BLaER1 (cell line): ENCODE results near the gene KRTAP27-1.

ENCODE experiments used
- H3K27ac ChIP-seq: shearing (Covaris generic); formaldehyde crosslinking; 2 replicates; pipeline ENCODE4 v1.8.1; 2022
- H3K27me3 ChIP-seq: shearing (Covaris generic); formaldehyde crosslinking; 2 replicates; pipeline ENCODE4 v1.8.1; 2022
- H3K36me3 ChIP-seq: shearing (Covaris generic); formaldehyde crosslinking; 2 replicates; pipeline ENCODE4 v1.8.1; 2022
- H3K4me1 ChIP-seq: shearing (Covaris generic); formaldehyde crosslinking; 2 replicates; pipeline ENCODE4 v1.8.1; 2022
- H3K4me2 ChIP-seq: shearing (Covaris generic); formaldehyde crosslinking; 2 replicates; pipeline ENCODE4 v1.8.1; 2022
- H3K4me3 ChIP-seq: shearing (Covaris generic); formaldehyde crosslinking; 2 replicates; pipeline ENCODE4 v1.8.1; 2022
- H3K9ac ChIP-seq: shearing (Covaris generic); formaldehyde crosslinking; 2 replicates; pipeline ENCODE4 v1.8.1; 2022
- H3K9me3 ChIP-seq: shearing (Covaris generic); formaldehyde crosslinking; 2 replicates; pipeline ENCODE4 v1.8.1; 2022
- H4K20me1 ChIP-seq: shearing (Covaris generic); formaldehyde crosslinking; 2 replicates; pipeline ENCODE4 v1.8.1; 2022
- Cebpa-rat ChIP-seq: shearing (Covaris generic); IDR thresholded peaks from 2 replicates; pipeline ENCODE4 v1.8.1; 2022

KRTAP27-1 gene

GRCh38 chr21:30340714-30341573 lies 3.5 kb upstream of the KRTAP27-1 start:
- H3K4me2 ChIP-seq = no peak overlapping the region
- H3K9ac ChIP-seq = no peak overlapping the region
- no peaks in the 10 kb centered on the region for H4K20me1 ChIP-seq
- H3K9me3 ChIP-seq = peaks cover 15% of the 10 kb centered on the region
- H3K4me3 ChIP-seq = no peak overlapping the region
- no peaks in the 10 kb centered on the region for H3K27me3 ChIP-seq
- no peaks in the 10 kb centered on the region for H3K4me1 ChIP-seq
- H3K27ac ChIP-seq = no peak overlapping the region
- H3K36me3 ChIP-seq = no peaks in the 10 kb centered on the region
- TF ChIP-seq Cebpa-rat = no peak

GRCh38 chr21:30338717-30339116 lies 1.2 kb upstream of the KRTAP27-1 start:
- Histone ChIP-seq H3K4me3 (no peak overlapping the region), H4K20me1 (no peaks in the 10 kb centered on the region), H3K4me1 (no peaks in the 10 kb centered on the region), H3K9me3 (no peaks in the 10 kb centered on the region), H3K27ac (no peak overlapping the region), H3K27me3 (no peaks in the 10 kb centered on the region), H3K4me2 (no peak overlapping the region), H3K9ac (no peak overlapping the region), H3K36me3 (no peaks in the 10 kb centered on the region)
- TF ChIP-seq Cebpa-rat = no peak

GRCh38 chr21:30337772-30338171 lies 278 bp upstream of the KRTAP27-1 start:
- Histone ChIP-seq H3K27ac (no peak overlapping the region), H3K9ac (no peak overlapping the region), H3K4me2 (no peak overlapping the region), H3K4me1 (no peaks in the 10 kb centered on the region), H3K9me3 (no peaks in the 10 kb centered on the region), H3K27me3 (no peaks in the 10 kb centered on the region), H3K4me3 (no peak overlapping the region), H4K20me1 (no peaks in the 10 kb centered on the region), H3K36me3 (no peaks in the 10 kb centered on the region)
- no peak for TF ChIP-seq Cebpa-rat

- H3K36me3 ChIP-seq = no peaks in the 10 kb centered on the region
- H3K4me2 ChIP-seq = no peak overlapping the region
- no peak for TF ChIP-seq Cebpa-rat
- no peak overlapping the region for H3K9ac ChIP-seq
- H3K27me3 ChIP-seq = no peaks in the 10 kb centered on the region
- no peaks in the 10 kb centered on the region for H3K4me1 ChIP-seq
- no peak overlapping the region for H3K27ac ChIP-seq
- no peak overlapping the region for H3K4me3 ChIP-seq
- H3K9me3 ChIP-seq = no peaks in the 10 kb centered on the region
- H4K20me1 ChIP-seq = no peaks in the 10 kb centered on the region
These were observed 898 bp downstream of the KRTAP27-1 start for GRCh38 chr21:30336596-30336995.

GRCh38 chr21:30333736-30334135 lies 3.8 kb downstream of the KRTAP27-1 start:
- H3K36me3 ChIP-seq = no peaks in the 10 kb centered on the region
- no peak overlapping the region for H3K9ac ChIP-seq
- H3K4me3 ChIP-seq = no peak overlapping the region
- no peaks in the 10 kb centered on the region for H3K4me1 ChIP-seq
- no peak overlapping the region for H3K4me2 ChIP-seq
- no peaks in the 10 kb centered on the region for H4K20me1 ChIP-seq
- no peak for TF ChIP-seq Cebpa-rat
- H3K9me3 ChIP-seq = no peaks in the 10 kb centered on the region
- no peaks in the 10 kb centered on the region for H3K27me3 ChIP-seq
- H3K27ac ChIP-seq = no peak overlapping the region

GRCh38 chr21:30332681-30333080 lies 4.8 kb downstream of the KRTAP27-1 start:
- TF ChIP-seq Cebpa-rat = no peak
- Histone ChIP-seq H3K4me2 (no peak overlapping the region), H3K4me1 (no peaks in the 10 kb centered on the region), H3K36me3 (no peaks in the 10 kb centered on the region), H3K9ac (no peak overlapping the region), H3K4me3 (no peak overlapping the region), H3K9me3 (no peaks in the 10 kb centered on the region), H4K20me1 (no peaks in the 10 kb centered on the region), H3K27ac (no peak overlapping the region), H3K27me3 (no peaks in the 10 kb centered on the region)

- Histone ChIP-seq H3K9ac (no peak overlapping the region), H3K4me3 (no peak overlapping the region), H3K27ac (no peak overlapping the region), H3K4me2 (no peak overlapping the region), H3K4me1 (no peaks in the 10 kb centered on the region), H3K36me3 (no peaks in the 10 kb centered on the region), H3K9me3 (no peaks in the 10 kb centered on the region), H4K20me1 (no peaks in the 10 kb centered on the region), H3K27me3 (no peaks in the 10 kb centered on the region)
- TF ChIP-seq Cebpa-rat = no peak
These were observed 8.2 kb downstream of the KRTAP27-1 start for GRCh38 chr21:30329203-30329875.

GRCh38 chr21:30326390-30326789 lies 11.1 kb downstream of the KRTAP27-1 start:
- Histone ChIP-seq H3K4me2 (no peak overlapping the region), H3K27ac (no peak overlapping the region), H3K9ac (no peak overlapping the region), H3K9me3 (no peaks in the 10 kb centered on the region), H4K20me1 (no peaks in the 10 kb centered on the region), H3K36me3 (no peaks in the 10 kb centered on the region), H3K4me1 (no peaks in the 10 kb centered on the region), H3K4me3 (no peak overlapping the region), H3K27me3 (no peaks in the 10 kb centered on the region)
- no peak for TF ChIP-seq Cebpa-rat

- Histone ChIP-seq H3K36me3 (no peaks in the 10 kb centered on the region), H3K4me2 (no peak within 1 kb of the TSS), H3K27ac (no peak within 1 kb of the TSS), H3K27me3 (no peaks in the 10 kb centered on the region), H3K9me3 (no peaks in the 10 kb centered on the region), H4K20me1 (no peaks in the 10 kb centered on the region), H3K4me3 (no peak within 1 kb of the TSS), H3K9ac (no peak within 1 kb of the TSS), H3K4me1 (no peaks in the 10 kb centered on the region)
- TF ChIP-seq Cebpa-rat = no peak
These were observed 17.3 kb downstream of the KRTAP27-1 start, which contains the start of gene KRTAP26-1 for GRCh38 chr21:30320215-30320614. TSS of gene KRTAP26-1 (minus strand) at chr21:30320315. CDS start at chr21:30320035, 280 bp downstream.

- no peaks in the 10 kb centered on the region for H4K20me1 ChIP-seq
- H3K9ac ChIP-seq = no peak overlapping the region
- TF ChIP-seq Cebpa-rat = no peak
- H3K27me3 ChIP-seq = no peaks in the 10 kb centered on the region
- no peak overlapping the region for H3K4me2 ChIP-seq
- H3K27ac ChIP-seq = no peak overlapping the region
- H3K4me3 ChIP-seq = no peak overlapping the region
- H3K4me1 ChIP-seq = no peaks in the 10 kb centered on the region
- no peaks in the 10 kb centered on the region for H3K9me3 ChIP-seq
- no peaks in the 10 kb centered on the region for H3K36me3 ChIP-seq
These were observed 21.8 kb downstream of the KRTAP27-1 start for GRCh38 chr21:30315701-30316100.
